Astrocyte (in vitro differentiated cells and primary cell): ENCODE results near the gene CTXN3.

Experiments used
- CTCF ChIP-seq: IDR thresholded peaks from 2 replicates; pipeline ENCODE4 v1.5.1; 2011; ENCODE audit warnings: low read depth, mild to moderate bottlenecking, inconsistent platforms, low read length, moderate library complexity; ENCODE audit not compliant: insufficient read depth
- EZH2 ChIP-seq: IDR thresholded peaks from 2 replicates; pipeline ENCODE4 v1.6.1; 2012; ENCODE audit warnings: mild to moderate bottlenecking, low read length, inconsistent platforms; ENCODE audit not compliant: insufficient read depth

- TF ChIP-seq CTCF (no peak), EZH2 (no peak)
Observed at GRCh38 chr5:127699416-127699815, 50.5 kb downstream of the CTXN3 start.
